Measurements from ENCODE around the gene KDM4C. TPM values are rescaled to one million over a fixed set of nuclear protein-coding genes. Genes with fewer than 3 reads are reported as not detected.

Gene KDM4C
- polyA plus RNA-seq, 1 donor (not counting 4 experiments of a cell fraction or from before 2014, with no cell fraction given): 17.2 TPM

- Histone ChIP-seq H2AFZ (ENCODE audit: control insufficient read depth, low read length) (no peak overlapping the region), H3K4me3 (ENCODE audit: control insufficient read depth in 2 of 3, extremely low read depth in 1 of 3, insufficient read depth in 2 of 3, low read depth in 1 of 3, low read length in 3 of 3) (no peak overlapping the region), H3K36me3 (ENCODE audit: control insufficient read depth in 2 of 2, extremely low read depth in 1 of 2, insufficient read depth in 2 of 2, low read length in 2 of 2) (no peaks in the 10 kb centered on the region), H3K9me1 (ENCODE audit: control insufficient read depth, extremely low read depth, insufficient read depth, low read length) (no peaks in the 10 kb centered on the region), H3K9ac (ENCODE audit: control insufficient read depth, extremely low read depth, insufficient read depth, low read length) (no peak overlapping the region), H3K27ac (ENCODE audit: control insufficient read depth, insufficient read depth, low read length) (no peak overlapping the region), H3K79me2 (ENCODE audit: control insufficient read depth, insufficient read depth, low read length) (no peaks in the 10 kb centered on the region), H3K9me3 (ENCODE audit: control insufficient read depth, low read depth, low read length) (no peaks in the 10 kb centered on the region), H3K27me3 (ENCODE audit: control insufficient read depth, extremely low read depth, insufficient read depth, low read length) (no peaks in the 10 kb centered on the region), H4K20me1 (ENCODE audit: control insufficient read depth, extremely low read depth, insufficient read depth, low read length) (no peaks in the 10 kb centered on the region), H3K4me2 (ENCODE audit: control insufficient read depth, extremely low read depth, insufficient read depth, low read depth, low read length) (no peak overlapping the region), H3K4me1 (ENCODE audit: control insufficient read depth, extremely low read depth, insufficient read depth, low read length) (peaks cover 4% of the 10 kb centered on the region)
- dilution Hi-C loops (cut with MboI; ENCODE audit: extremely low pct_ligation_motif_present, low sequenced_read_pairs): no loop called here
- FAIRE-seq (no peak), DNase-seq (ENCODE audit: low read depth, low spot score) (no peak)
- TF ChIP-seq EZH2 (IDR thresholded peaks at IDR 0.05; ENCODE audit: low read length): no peak
Measured at GRCh38 chr9:6923086-6923485, 165.3 kb downstream of the KDM4C start.

GRCh38 chr9:6924149-6924548 lies 166.4 kb downstream of the KDM4C start:
- no peaks in the 10 kb centered on the region for H3K36me3 ChIP-seq (ENCODE audit: control insufficient read depth in 2 of 2, extremely low read depth in 1 of 2, insufficient read depth in 2 of 2, low read length in 2 of 2)
- peaks cover 4% of the 10 kb centered on the region for H3K4me1 ChIP-seq (ENCODE audit: control insufficient read depth, extremely low read depth, insufficient read depth, low read length)
- DNase-seq (ENCODE audit: low read depth, low spot score): no peak
- no peaks in the 10 kb centered on the region for H3K27me3 ChIP-seq (ENCODE audit: control insufficient read depth, extremely low read depth, insufficient read depth, low read length)
- no peaks in the 10 kb centered on the region for H4K20me1 ChIP-seq (ENCODE audit: control insufficient read depth, extremely low read depth, insufficient read depth, low read length)
- H3K9me3 ChIP-seq (ENCODE audit: control insufficient read depth, low read depth, low read length): no peaks in the 10 kb centered on the region
- no peak for TF ChIP-seq CTCF (optimal IDR thresholded peaks at IDR 0.05 in 1 of 3, IDR thresholded peaks at IDR 0.05 in 1 of 3, conservative IDR thresholded peaks at IDR 0.05 in 1 of 3; ENCODE audit: extremely low read depth in 1 of 3, insufficient read depth in 2 of 3, low read length in 3 of 3)
- TF ChIP-seq EZH2 (IDR thresholded peaks at IDR 0.05; ENCODE audit: low read length): no peak
- dilution Hi-C loops (cut with MboI; ENCODE audit: extremely low pct_ligation_motif_present, low sequenced_read_pairs): no loop called here
- H2AFZ ChIP-seq (ENCODE audit: control insufficient read depth, low read length): no peak overlapping the region
- H3K27ac ChIP-seq (ENCODE audit: control insufficient read depth, insufficient read depth, low read length): no peak overlapping the region
- no peaks in the 10 kb centered on the region for H3K9me1 ChIP-seq (ENCODE audit: control insufficient read depth, extremely low read depth, insufficient read depth, low read length)
- H3K4me2 ChIP-seq (ENCODE audit: control insufficient read depth, extremely low read depth, insufficient read depth, low read depth, low read length): no peak overlapping the region
- no peak overlapping the region for H3K4me3 ChIP-seq (ENCODE audit: control insufficient read depth in 2 of 3, extremely low read depth in 1 of 3, insufficient read depth in 2 of 3, low read depth in 1 of 3, low read length in 3 of 3)
- H3K9ac ChIP-seq (ENCODE audit: control insufficient read depth, extremely low read depth, insufficient read depth, low read length): no peak overlapping the region
- no peak for FAIRE-seq
- no peaks in the 10 kb centered on the region for H3K79me2 ChIP-seq (ENCODE audit: control insufficient read depth, insufficient read depth, low read length)

- TF ChIP-seq CTCF (optimal IDR thresholded peaks at IDR 0.05 in 1 of 3, IDR thresholded peaks at IDR 0.05 in 1 of 3, conservative IDR thresholded peaks at IDR 0.05 in 1 of 3; ENCODE audit: extremely low read depth in 1 of 3, insufficient read depth in 2 of 3, low read length in 3 of 3) (no peak), EZH2 (IDR thresholded peaks at IDR 0.05; ENCODE audit: low read length) (no peak)
- no peak overlapping the region for H3K4me2 ChIP-seq (ENCODE audit: control insufficient read depth, extremely low read depth, insufficient read depth, low read depth, low read length)
- no peaks in the 10 kb centered on the region for H3K9me1 ChIP-seq (ENCODE audit: control insufficient read depth, extremely low read depth, insufficient read depth, low read length)
- dilution Hi-C loops (cut with MboI; ENCODE audit: extremely low pct_ligation_motif_present, low sequenced_read_pairs): no loop called here
- H2AFZ ChIP-seq (ENCODE audit: control insufficient read depth, low read length): no peak overlapping the region
- H3K27ac ChIP-seq (ENCODE audit: control insufficient read depth, insufficient read depth, low read length): no peak overlapping the region
- FAIRE-seq (no peak), DNase-seq (ENCODE audit: low read depth, low spot score) (no peak)
- H4K20me1 ChIP-seq (ENCODE audit: control insufficient read depth, extremely low read depth, insufficient read depth, low read length): no peaks in the 10 kb centered on the region
- H3K4me1 ChIP-seq (ENCODE audit: control insufficient read depth, extremely low read depth, insufficient read depth, low read length): peaks cover 4% of the 10 kb centered on the region
- H3K79me2 ChIP-seq (ENCODE audit: control insufficient read depth, insufficient read depth, low read length): no peaks in the 10 kb centered on the region
- H3K9me3 ChIP-seq (ENCODE audit: control insufficient read depth, low read depth, low read length): no peaks in the 10 kb centered on the region
- H3K36me3 ChIP-seq (ENCODE audit: control insufficient read depth in 2 of 2, extremely low read depth in 1 of 2, insufficient read depth in 2 of 2, low read length in 2 of 2): no peaks in the 10 kb centered on the region
- no peaks in the 10 kb centered on the region for H3K27me3 ChIP-seq (ENCODE audit: control insufficient read depth, extremely low read depth, insufficient read depth, low read length)
- H3K9ac ChIP-seq (ENCODE audit: control insufficient read depth, extremely low read depth, insufficient read depth, low read length): no peak overlapping the region
- H3K4me3 ChIP-seq (ENCODE audit: control insufficient read depth in 2 of 3, extremely low read depth in 1 of 3, insufficient read depth in 2 of 3, low read depth in 1 of 3, low read length in 3 of 3): no peak overlapping the region
Measured at GRCh38 chr9:6924988-6925563, 167.3 kb downstream of the KDM4C start.
